NCI-H1092 (cell line): ENCODE data around the gene PLAC1.

Experiments used
- DNase-seq: peaks from one replicate; lab custom pipeline; 2025; lab: John Stamatoyannopoulos, UW

The PLAC1 gene

GRCh38 chrX:134631426-134632346 lies 26.6 kb downstream of the PLAC1 start:
- DNase-seq: no peak

DNA sequence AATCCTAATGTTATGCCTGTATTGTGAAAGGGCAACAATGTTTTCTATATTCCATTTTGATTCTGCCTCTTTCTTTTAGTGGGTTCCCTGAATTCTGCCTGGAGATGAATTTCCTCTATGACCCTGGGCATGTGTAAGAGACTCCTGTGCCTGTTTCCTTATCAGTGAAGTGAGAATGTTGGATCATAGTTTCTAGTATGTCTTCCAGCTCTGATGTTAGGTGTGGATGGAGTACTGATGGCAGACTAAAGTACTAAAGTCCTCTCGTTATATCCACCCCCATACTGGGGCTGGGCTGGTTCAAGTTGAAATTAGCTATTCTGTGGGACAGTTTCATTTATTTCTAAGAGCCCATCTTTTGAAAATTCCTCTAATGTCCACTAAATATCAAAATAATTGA lies 29.6 kb downstream of the PLAC1 start:
- no peak for DNase-seq

DNA sequence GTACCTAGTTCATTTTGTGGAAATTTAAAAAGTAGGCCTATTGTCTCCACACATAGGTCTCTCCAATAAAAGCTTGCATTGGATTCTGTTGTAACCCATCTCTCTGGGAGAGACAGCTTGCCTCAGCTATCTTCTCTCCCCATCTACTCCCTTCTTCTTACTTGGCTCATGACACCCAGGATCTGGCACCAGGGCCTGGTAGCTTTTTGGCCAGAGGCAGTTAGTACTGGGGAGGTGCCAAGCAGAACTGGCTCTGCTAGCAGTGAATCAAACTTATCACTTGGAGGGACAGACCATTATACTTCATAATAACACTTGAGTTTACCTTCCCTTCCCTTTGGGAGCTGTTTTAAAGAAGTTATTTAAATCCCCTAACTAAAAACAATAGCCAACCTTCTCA lies 31.8 kb downstream of the PLAC1 start:
- DNase-seq: no peak

GRCh38 chrX:134625315-134625718 lies 33.0 kb downstream of the PLAC1 start:
- DNase-seq: no peak

GRCh38 chrX:134624046-134624430 lies 34.2 kb downstream of the PLAC1 start:
- no peak for DNase-seq

DNA sequence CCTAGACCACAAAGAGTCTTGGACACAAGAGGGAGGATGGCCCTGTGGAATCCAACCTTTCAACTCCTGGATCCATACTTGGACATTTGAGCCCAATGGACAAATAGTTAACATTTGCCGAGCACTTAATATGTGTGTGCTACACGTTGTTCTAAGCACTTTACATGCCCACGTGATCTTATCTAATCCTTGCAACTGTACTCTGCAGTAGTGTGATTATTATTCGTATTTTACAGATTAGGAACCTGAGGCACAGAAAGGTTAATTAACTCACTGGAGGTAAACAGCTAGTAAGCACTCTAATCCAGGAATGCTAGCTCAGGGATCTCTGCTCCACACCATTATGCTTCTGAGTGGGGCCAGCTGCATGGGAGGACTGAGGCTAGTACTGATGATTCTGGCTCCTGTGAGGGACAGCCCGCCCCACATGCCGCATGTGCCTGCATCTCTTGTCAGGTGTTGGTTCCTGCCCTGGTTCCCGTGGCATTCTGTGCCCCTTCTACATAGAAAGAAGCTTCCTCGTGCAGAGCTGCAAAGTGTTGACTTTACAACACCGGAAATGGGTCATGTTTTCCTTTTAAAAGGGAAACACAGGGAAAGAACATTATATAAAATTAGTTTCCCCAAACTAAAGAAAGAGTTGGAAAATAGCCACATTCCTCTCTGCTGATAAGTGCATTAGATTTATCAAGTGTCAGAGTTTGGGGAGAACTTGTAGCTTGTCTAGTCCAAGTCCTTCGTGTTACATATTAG lies 34.8 kb downstream of the PLAC1 start:
- no peak for DNase-seq

- DNase-seq: no peak
Observed at GRCh38 chrX:134622813-134623185, 35.5 kb downstream of the PLAC1 start.

DNA sequence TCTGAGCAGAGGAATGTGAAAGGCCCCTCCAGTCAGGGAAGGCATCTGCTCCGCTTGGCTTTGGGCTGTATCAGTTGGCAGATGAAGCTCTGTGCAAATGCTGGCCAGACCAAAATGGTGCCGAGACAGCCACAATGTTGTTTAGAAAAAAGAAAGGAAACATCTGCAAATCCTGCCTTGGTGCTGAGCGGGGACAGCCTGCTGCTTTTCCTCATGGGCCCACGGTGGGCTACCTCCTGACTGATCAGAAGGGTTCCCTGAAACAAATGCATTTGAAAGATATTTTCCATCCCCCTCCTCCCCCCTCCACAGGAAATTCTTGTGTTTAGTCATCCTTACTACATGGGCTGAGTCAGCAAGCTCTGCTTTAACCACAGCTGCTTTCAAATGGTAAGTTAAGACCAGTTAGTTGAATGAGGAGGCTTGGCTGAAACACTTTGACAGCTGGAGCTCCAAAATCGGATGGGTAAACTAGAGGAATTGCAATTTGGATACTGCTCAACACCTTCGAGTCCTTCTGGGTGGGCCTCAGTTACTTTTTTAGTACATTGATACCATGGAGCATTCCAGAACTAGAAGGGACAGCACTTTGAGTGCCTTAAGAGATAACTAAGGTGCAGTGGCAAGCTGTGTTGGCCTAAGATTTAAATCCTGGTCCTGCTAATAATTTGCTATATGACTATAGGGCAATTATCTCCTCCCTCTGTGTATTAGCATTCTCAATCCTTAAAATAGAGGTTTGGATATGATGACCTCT lies 36.0 kb downstream of the PLAC1 start:
- DNase-seq: no peak

DNA sequence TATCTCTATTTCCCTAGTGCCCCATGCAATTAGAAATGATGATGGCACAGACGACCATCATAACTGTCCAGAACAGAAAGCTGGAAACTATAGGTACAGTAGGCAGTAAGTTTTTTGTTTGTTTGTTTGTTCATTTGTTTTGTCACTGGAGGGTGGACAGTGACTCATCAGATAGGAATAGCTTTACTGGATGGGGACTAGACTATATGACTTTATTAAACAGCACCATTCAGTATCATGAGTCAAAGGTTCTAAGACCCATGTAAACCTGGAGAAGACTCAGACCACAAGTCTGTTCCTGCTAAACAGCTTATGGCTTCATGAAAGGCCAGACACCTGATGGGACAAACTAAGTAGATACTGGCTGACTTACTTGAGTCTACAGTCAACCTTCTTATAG lies 38.4 kb downstream of the PLAC1 start:
- no peak for DNase-seq

GRCh38 chrX:134613396-134613795 lies 44.9 kb downstream of the PLAC1 start:
- DNase-seq: no peak

DNA sequence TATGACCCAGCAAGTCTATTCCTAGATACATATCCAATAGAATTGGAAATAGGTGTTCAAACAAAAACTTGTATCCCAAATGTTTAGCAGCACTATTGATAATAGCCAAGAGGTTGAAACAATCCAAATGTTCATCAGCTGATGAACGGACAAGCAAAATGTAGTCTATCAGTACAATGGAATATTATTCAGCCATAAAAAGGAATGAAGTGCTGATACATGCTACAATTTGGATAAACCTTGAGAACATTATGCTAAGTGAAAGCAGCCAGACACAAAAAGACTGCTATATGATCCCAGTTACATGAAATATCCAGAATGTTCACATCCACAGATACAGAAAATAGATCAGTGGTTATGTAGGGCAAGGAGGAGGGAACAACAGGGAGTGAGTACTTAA lies 50.1 kb downstream of the PLAC1 start:
- no peak for DNase-seq

DNA sequence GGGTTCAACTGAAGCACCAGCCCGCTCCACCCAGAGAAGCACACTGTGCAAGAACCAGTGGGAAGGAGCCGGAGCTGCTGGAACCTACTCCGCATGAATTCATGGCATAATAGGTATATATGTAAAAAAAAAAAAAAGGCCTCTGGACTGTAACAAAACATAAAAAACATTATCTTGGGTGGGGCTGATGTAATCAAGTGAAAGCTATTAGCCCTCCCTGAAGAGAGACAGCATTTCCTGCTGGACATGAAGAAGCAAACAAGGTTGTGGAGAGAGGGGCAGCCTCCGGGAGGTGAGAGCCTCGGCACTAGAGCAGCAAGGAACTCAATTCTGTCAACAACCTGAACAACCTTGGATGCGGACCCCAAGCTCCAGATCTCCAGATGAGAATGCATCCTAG lies 50.7 kb downstream of the PLAC1 start:
- DNase-seq: no peak

DNA sequence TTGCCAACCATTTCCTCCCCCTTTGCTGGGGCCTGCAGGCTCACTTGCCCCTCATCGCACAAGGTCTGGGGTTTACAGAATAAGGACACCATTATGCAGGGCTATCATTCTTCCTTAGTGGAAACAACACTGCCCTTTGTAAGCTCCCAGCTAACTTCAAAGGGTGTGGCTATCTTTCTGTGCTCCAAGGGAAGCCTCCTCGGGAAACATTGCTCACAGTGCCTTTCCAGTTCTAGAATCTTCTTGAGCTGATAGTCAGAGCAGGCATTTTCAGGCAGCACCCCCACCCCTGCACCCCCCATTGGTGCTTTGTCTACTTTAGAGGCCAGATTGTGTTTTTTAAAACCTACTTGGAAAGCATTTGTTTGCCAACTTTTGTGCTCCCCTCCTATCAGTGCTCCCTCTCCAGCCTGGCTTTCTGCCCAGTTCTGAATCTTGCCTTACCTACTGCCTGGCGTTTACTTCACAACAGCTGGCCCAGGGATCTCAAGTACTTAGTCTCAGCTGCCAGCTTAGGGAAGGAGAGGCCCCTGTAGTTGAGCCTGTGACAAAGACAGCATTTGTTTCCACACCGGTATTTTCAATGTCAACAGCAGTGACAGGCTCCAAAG lies 53.5 kb downstream of the PLAC1 start:
- DNase-seq: peak; percentile 80

GRCh38 chrX:134603806-134604700 lies 54.2 kb downstream of the PLAC1 start:
- no peak for DNase-seq

- no peak for DNase-seq
Observed at GRCh38 chrX:134602410-134602809, 55.9 kb downstream of the PLAC1 start.

GRCh38 chrX:134601240-134601765 lies 57.0 kb downstream of the PLAC1 start:
- DNase-seq: no peak

- no peak for DNase-seq
Observed at GRCh38 chrX:134600714-134601113, 57.6 kb downstream of the PLAC1 start.

- no peak for DNase-seq
Observed at GRCh38 chrX:134599184-134599914, 58.9 kb downstream of the PLAC1 start.

DNA sequence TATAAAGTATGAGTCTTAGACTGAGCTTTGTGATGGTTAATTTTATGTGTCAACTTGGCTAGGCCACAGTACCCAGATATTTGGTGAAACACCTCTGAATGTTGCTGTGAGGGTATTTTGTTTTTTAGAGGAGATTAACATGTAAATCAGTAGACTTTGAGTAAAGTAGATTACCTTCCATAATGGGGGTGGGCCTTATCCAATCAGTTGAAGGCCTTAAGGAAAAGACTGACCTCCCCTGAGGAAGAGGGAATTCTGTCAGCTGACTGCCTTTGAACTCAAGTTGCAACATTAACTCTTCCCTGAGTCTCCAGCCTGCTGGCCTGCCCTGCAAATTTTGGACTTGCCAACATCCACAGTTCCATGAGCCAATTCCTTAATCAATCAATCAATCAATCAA lies 66.0 kb downstream of the PLAC1 start:
- no peak for DNase-seq

GRCh38 chrX:134591502-134591901 lies 66.8 kb downstream of the PLAC1 start:
- DNase-seq: no peak
